Small intestine (tissue), 7 donors: ENCODE results near the gene KPTN. TPM values are rescaled to one million over a fixed set of nuclear protein-coding genes. Genes with fewer than 3 reads are reported as not detected.
"Not testable (repeated sequence)": the region's sequence is repeated elsewhere in the genome, so short reads cannot be mapped to it uniquely, and the experiment has no call there.

Experiments used
- DNase-seq, 2 donors: peaks; one replicate each; pipeline versions ENCODE4 v3.0.0 to v3.0.0-alpha.2; 2013
- FAIRE-seq: peaks from 2 replicates; lab custom pipeline; 2012; peaks lifted over from hg19 to GRCh38; lab: Jason Lieb, UNC
- H3K27ac ChIP-seq, 3 donors: one replicate each; pipeline ENCODE4 v1.5.1; 2013; ENCODE audit warnings: low read length in 2 of 3, mild to moderate bottlenecking in 2 of 3, control low read depth in 1 of 3, inconsistent platforms in 1 of 3, low read depth in 1 of 3, moderate library complexity in 1 of 3
- H3K27me3 ChIP-seq, 3 donors: one replicate each; pipeline ENCODE4 v1.6.1; 2013; ENCODE audit warnings: low read length in 3 of 3, inconsistent platforms in 1 of 3; ENCODE audit not compliant: control insufficient read depth in 3 of 3, insufficient read depth in 3 of 3
- H3K36me3 ChIP-seq, 3 donors: one replicate each; pipeline ENCODE4 v1.6.1; 2013; ENCODE audit warnings: low read length in 3 of 3, inconsistent platforms in 1 of 3, low read depth in 1 of 3, mild to moderate bottlenecking in 1 of 3, moderate library complexity in 1 of 3; ENCODE audit not compliant: control insufficient read depth in 3 of 3, insufficient read depth in 2 of 3
- H3K4me1 ChIP-seq, 3 donors: one replicate each; pipeline ENCODE4 v1.6.1; 2013; ENCODE audit warnings: low read length in 2 of 3, inconsistent platforms in 1 of 3, low read depth in 1 of 3, mild to moderate bottlenecking in 1 of 3, moderate library complexity in 1 of 3; ENCODE audit not compliant: control insufficient read depth in 3 of 3, insufficient read depth in 2 of 3
- H3K4me3 ChIP-seq, 3 donors: one replicate each; pipeline ENCODE4 v1.5.1; 2013; ENCODE audit warnings: low read length in 3 of 3, control low read depth in 1 of 3, inconsistent platforms in 1 of 3, low read depth in 1 of 3, mild to moderate bottlenecking in 1 of 3, moderate library complexity in 1 of 3
- H3K9me3 ChIP-seq, 2 donors: one replicate each; pipeline ENCODE4 v1.6.1; 2013; ENCODE audit warnings: low read depth in 1 of 2, low read length in 1 of 2; ENCODE audit not compliant: control insufficient read depth in 2 of 2, insufficient read depth in 1 of 2
- WGBS, 3 donors: extraction: QIAGEN DNeasy Blood & Tissue Kit; methylation state at CpG; one replicate each; pipeline ENCODE4 v1.1.7; 2013; 5-methylcytosine and 5-hydroxymethylcytosine counted together
- polyA plus RNA-seq, 4 donors: library from polyadenylated mRNA; stranded (reverse) in 3 of 4; unstranded in 1 of 4; fragments of 200-250 nt in 3 of 4; fragments of 120-200 nt in 1 of 4; gene quantifications; one replicate each; pipeline versions ENCODE4 v1.2.1 to v1.2.3, GENCODE V29; 2013
- donor health status: healthy with polysubstance abuse.
- donor health status: control.
- donor health status: control.
- donor health status: Bipolar disorder and iron deficiency.
- donor health status: healthy.

The KPTN gene
- polyA plus RNA-seq, 4 donors = 6.3 to 42.7 (median 27.4) TPM

DNA sequence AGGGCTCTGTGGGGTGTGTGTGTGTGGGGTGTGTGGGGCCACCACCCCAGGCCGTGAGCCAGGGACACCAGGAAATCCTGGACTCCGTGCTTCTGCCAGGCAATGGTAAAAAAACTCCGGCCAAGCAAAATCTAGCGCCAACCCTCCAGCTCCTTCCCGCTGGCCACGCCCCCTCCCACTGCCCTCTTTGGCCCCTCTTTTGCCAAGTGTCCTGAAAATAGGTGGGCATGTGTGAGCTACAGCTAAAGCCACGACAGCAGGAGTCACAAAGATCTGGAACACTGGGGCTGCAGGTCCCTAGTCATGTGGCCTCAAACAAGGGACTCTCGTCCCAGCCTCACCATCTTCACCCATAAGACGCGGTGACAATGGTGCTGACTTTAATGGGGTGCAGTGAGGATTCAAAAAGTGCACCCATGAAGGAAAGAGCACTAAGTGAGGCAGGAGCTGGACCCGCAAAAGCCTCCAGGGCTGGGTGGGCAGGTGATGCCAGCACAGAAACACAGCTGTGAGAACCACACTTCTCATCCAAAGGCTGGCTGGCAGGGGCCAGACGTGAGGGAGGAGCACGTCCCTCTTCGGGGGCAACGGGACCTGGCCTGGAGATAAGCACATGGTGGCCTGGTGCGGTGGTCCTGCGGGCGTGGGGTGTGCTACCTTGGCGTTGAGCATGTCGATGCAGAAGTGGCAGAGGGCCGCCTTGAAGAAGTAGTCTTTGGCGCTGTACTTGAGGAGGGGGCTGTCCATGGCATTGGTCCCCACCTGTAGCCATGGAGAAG, 7.5 kb upstream of the KPTN start:
- Histone ChIP-seq H3K4me3 (no peak overlapping the region), H3K4me1 (no peaks in the 10 kb centered on the region), H3K27me3 (no peaks in the 10 kb centered on the region), H3K9me3 (no peaks in the 10 kb centered on the region), H3K27ac (no peak overlapping the region), H3K36me3 (peaks cover 7 to 94% (median 15%) of the 10 kb centered on the region in 3 donors)
- 84 to 88% (median 87%) methylated on average over 21 to 22 of the region's 22 CpGs for WGBS, 3 donors
- no peak for DNase-seq
- no peak for FAIRE-seq

DNA sequence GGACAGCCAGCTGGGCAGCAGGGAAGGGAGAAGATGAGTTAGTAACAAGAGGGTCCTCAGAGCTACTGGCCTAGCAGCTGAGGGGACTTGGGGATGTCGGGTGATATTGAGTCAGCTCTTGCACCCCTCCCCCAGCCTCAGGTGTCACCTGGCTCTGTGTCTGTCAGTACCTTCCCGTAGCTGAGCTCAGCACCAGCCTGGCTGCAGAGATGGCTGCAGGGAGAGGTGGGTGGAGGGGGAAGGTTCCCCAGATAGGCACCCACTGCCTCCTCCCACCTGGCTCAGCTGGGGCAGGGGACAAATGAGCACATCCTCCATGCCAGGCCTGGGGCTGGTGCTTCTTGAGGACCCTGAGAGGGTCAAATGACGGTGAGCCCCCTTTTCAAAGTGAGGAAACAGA, 6.8 kb upstream of the KPTN start:
- H3K36me3 ChIP-seq = peaks cover 7 to 90% (median 9%) of the 10 kb centered on the region in 3 donors
- H3K27me3 ChIP-seq = no peaks in the 10 kb centered on the region
- no peaks in the 10 kb centered on the region for H3K9me3 ChIP-seq
- DNase-seq (no peak), FAIRE-seq (no peak)
- WGBS, 3 donors = 58 to 64% (median 64%) methylated on average over 3 of the region's 3 CpGs
- H3K4me3 ChIP-seq = no peak overlapping the region
- no peaks in the 10 kb centered on the region for H3K4me1 ChIP-seq
- H3K27ac ChIP-seq = no peak overlapping the region

DNA sequence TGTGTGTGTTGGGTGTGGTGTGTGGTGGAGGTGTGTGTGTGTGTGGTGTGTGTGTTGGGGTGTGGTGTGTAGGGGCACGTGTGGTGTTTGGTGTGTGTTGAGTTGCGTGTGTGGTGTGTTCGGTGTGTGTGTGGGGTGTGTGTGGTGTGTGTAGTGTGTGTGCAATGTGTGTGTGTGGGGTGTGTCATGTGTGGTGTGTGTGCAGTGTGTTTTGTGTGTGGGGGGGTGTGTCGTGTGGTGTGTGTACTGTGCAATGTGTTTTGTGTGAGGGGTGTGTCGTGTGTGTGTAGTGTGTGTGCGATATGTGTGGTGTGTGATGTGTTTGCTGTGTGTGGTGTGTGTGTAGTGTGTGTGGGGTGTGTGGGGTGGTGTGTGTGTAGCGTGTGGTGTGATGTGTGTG, 6.0 kb upstream of the KPTN start:
- Histone ChIP-seq H3K4me3 (no peak overlapping the region), H3K27me3 (no peaks in the 10 kb centered on the region), H3K4me1 (peaks cover 0 to 1% (median under 1%) of the 10 kb centered on the region in 3 donors), H3K27ac (no peak overlapping the region), H3K36me3 (peaks cover 7 to 88% (median 9%) of the 10 kb centered on the region in 3 donors), H3K9me3 (no peaks in the 10 kb centered on the region)
- DNase-seq = no peak
- WGBS, 3 donors = 86 to 88% (median 87%) methylated on average over 7 of the region's 7 CpGs
- FAIRE-seq = no peak

GRCh38 chr19:47489072-47489914, 5.3 kb upstream of the KPTN start:
- Histone ChIP-seq H3K27ac (no peak overlapping the region), H3K4me1 (peaks cover 0 to 6% (median 1%) of the 10 kb centered on the region in 3 donors), H3K4me3 (no peak overlapping the region), H3K9me3 (no peaks in the 10 kb centered on the region), H3K36me3 (peaks cover 7 to 82% (median 9%) of the 10 kb centered on the region in 3 donors), H3K27me3 (no peaks in the 10 kb centered on the region)
- no peak for DNase-seq
- WGBS, 3 donors = 87 to 90% (median 88%) methylated on average over 14 to 17 of the region's 17 CpGs
- no peak for FAIRE-seq

DNA sequence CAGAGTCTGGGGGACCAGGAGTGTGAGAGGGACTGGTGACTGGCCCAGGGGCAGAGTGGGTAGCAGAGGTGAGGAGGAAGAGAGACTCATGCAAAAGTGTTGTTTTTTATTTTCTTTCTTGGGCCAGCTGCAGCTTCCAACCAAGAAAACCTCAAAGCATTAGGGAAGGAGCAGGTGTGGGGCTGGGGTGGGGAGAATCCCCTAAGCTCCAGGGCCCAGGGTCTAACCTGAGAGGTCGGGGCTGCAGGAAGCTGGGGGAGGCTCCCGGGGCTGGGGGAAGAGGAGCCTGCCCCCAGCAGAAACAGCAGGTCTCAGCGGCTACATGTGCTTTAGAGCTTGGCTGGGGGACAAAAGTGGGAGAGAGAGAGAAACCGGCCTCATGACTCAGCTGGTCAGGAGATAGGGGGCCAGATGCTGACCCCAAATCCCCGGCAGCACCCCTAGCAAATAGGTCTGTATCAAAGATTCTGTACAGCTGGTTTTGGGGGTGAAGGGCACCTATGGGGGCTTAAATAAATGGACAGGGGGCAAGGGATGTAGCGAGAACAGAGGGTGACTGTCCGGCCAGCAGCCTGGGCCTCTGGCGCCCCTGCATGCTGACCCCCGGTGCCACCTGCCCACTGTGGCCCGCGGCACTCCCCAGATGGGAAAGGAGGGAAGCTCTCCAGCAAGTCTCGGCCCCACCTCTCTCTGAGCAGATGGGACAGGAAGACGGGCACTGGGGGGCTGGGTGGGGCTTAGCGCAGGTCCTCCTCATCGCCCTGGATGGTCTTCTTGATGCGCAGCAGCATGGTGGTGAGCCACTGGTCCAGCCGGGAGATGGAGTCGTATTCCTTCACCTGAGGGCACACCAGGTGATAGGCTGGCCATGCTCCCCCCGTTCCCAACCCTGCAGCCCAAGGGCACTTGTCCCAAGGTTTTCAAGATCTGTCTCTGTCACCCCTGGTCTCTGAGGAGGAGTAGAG, 3.8 kb upstream of the KPTN start:
- Histone ChIP-seq H3K4me3 (no peak overlapping the region), H3K27me3 (no peaks in the 10 kb centered on the region), H3K36me3 (peaks cover 6 to 68% (median 7%) of the 10 kb centered on the region in 3 donors), H3K9me3 (no peaks in the 10 kb centered on the region), H3K27ac (no peak overlapping the region), H3K4me1 (peaks cover 0 to 12% (median 5%) of the 10 kb centered on the region in 3 donors)
- 79 to 85% (median 85%) methylated on average over 19 of the region's 19 CpGs for WGBS, 3 donors
- DNase-seq = no peak
- no peak for FAIRE-seq

GRCh38 chr19:47486900-47487299, 2.9 kb upstream of the KPTN start:
- Histone ChIP-seq H3K27me3 (no peaks in the 10 kb centered on the region), H3K4me3 (no peak overlapping the region), H3K4me1 (peaks cover 0 to 12% (median 5%) of the 10 kb centered on the region in 3 donors), H3K27ac (no peak overlapping the region), H3K36me3 (peaks cover 6 to 59% (median 7%) of the 10 kb centered on the region in 3 donors), H3K9me3 (no peaks in the 10 kb centered on the region)
- no peak for DNase-seq
- no peak for FAIRE-seq
- 69 to 82% (median 75%) methylated on average over 9 of the region's 9 CpGs for WGBS, 3 donors

DNA sequence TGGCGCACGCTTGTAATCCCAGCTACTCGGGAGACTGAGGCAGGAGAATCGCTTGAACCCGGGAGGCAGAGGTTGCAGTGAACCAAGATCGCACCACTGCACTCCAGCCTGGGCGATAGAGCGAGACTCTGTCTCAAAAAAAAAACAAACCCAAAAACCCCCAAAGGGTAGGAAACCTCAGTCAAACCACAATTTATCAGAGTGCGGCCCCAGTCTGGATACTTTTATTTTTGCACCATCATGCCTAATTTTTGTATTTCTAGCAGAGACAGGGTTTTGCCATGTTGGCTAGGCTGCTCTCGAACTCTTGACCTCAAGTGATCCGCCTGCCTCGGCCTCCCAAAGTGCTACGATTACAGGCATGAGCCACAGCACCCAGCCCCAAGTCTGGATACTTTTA, 2.2 kb upstream of the KPTN start:
- H3K36me3 ChIP-seq = peaks cover 6 to 52% (median 7%) of the 10 kb centered on the region in 3 donors
- H3K27me3 ChIP-seq, H3K27ac ChIP-seq: not testable (repeated sequence)

More for the DNA sequence above, 2.2 kb upstream of the KPTN start:
- not testable (repeated sequence) for H3K9me3 ChIP-seq, FAIRE-seq, DNase-seq, H3K4me3 ChIP-seq
- 81 to 89% (median 82%) methylated on average over 13 of the region's 13 CpGs for WGBS, 3 donors
- peaks cover 0 to 12% (median 5%) of the 10 kb centered on the region in 3 donors for H3K4me1 ChIP-seq
